A673 (cell line): ENCODE measurements around the gene RCHY1. TPM values are rescaled to one million over a fixed set of nuclear protein-coding genes. Genes with fewer than 3 reads are reported as not detected.

Experiments
- BruUV-seq: library from RNA; stranded (reverse); fragments of 400-500 nt; replicated peaks from 2 replicates; lab custom pipeline; 2021; lab: Mats Ljungman, UMichigan
- CTCF ChIA-PET: fragments of 300-600 bp; sonication (Branson Sonifier 250); formaldehyde crosslinking; loops from one replicate; lab custom pipeline; 2022; ENCODE audit warnings: antibody characterized with exemption; lab: Charles Lee
- POLR2A ChIA-PET: fragments of 300-600 bp; sonication (Branson Sonifier 250); formaldehyde crosslinking; loops from one replicate; lab custom pipeline; 2022; ENCODE audit warnings: antibody characterized with exemption; ENCODE audit not compliant: low non-redundant PET; lab: Charles Lee
- DNase-seq: peaks from one replicate; pipeline ENCODE4 v3.0.0-alpha.2; 2015; ENCODE audit warnings: low spot score
- H3K27ac ChIP-seq: fragments of 200-600 bp; sonication (generic); 2 replicates; pipeline ENCODE4 v1.5.1; 2016; ENCODE audit warnings: mixed run types, low read depth, mild to moderate bottlenecking, mixed read lengths, antibody characterized with exemption, low read length; ENCODE audit not compliant: poor library complexity, severe bottlenecking
- H3K27me3 ChIP-seq: fragments of 200-600 bp; sonication (generic); replicated peaks from 2 replicates; pipeline ENCODE4 v1.6.1; 2017; ENCODE audit warnings: mixed run types, low read depth, mild to moderate bottlenecking, mixed read lengths, antibody characterized with exemption, low read length; ENCODE audit not compliant: insufficient read depth, poor library complexity
- H3K36me3 ChIP-seq: fragments of 200-600 bp; sonication (generic); 2 replicates; pipeline ENCODE4 v1.6.1; 2016; ENCODE audit warnings: mixed run types, mild to moderate bottlenecking, mixed read lengths, antibody characterized with exemption, low read length; ENCODE audit not compliant: insufficient read depth, poor library complexity, severe bottlenecking
- H3K4me1 ChIP-seq: fragments of 200-600 bp; sonication (generic); 2 replicates; pipeline ENCODE4 v1.6.1; 2017; ENCODE audit warnings: mixed run types, mild to moderate bottlenecking, mixed read lengths, antibody characterized with exemption, low read length; ENCODE audit not compliant: insufficient read depth, poor library complexity, severe bottlenecking
- H3K4me3 ChIP-seq: fragments of 200-600 bp; sonication (generic); 2 replicates; pipeline ENCODE4 v1.5.1; 2016; ENCODE audit warnings: low read depth, mixed run types, mild to moderate bottlenecking, mixed read lengths, low read length; ENCODE audit not compliant: poor library complexity, severe bottlenecking
- H3K9me3 ChIP-seq: fragments of 200-600 bp; sonication (generic); 2 replicates; pipeline ENCODE4 v1.6.1; 2016; ENCODE audit warnings: mixed run types, low read depth, mild to moderate bottlenecking, mixed read lengths, antibody characterized with exemption, low read length; ENCODE audit not compliant: poor library complexity, severe bottlenecking
- EZH2 ChIP-seq: fragments of 200-600 bp; sonication (generic); IDR thresholded peaks from 2 replicates; pipeline ENCODE4 v1.6.1; 2017; ENCODE audit warnings: borderline replicate concordance, low read depth, mild to moderate bottlenecking, mixed read lengths, antibody characterized with exemption, low read length; ENCODE audit not compliant: poor library complexity, severe bottlenecking
- intact Hi-C: fragments of 100-400 bp; cut with micrococcal nuclease; formaldehyde crosslinking; loops from one replicate; pipeline ENCODE4 v1.10.0; 2022; ENCODE audit not compliant: unreplicated experiment
- total RNA-seq: library from RNA; stranded (reverse); gene quantifications from 2 replicates; pipeline ENCODE4 v1.2.3, GENCODE V29; 2021
- TF ChIP-seq, protein P1 (sequence below): fragments of 300-800, 200-600 bp; sonication (generic); conservative IDR thresholded peaks from 2 replicates; pipeline ENCODE4 v1.5.1; 2017; ENCODE audit warnings: low read depth, mild to moderate bottlenecking, antibody characterized with exemption, low read length, moderate library complexity, mixed read lengths

Gene RCHY1
- total RNA-seq, 1 experiment from 2014 or later: 36.0 TPM

DNA sequence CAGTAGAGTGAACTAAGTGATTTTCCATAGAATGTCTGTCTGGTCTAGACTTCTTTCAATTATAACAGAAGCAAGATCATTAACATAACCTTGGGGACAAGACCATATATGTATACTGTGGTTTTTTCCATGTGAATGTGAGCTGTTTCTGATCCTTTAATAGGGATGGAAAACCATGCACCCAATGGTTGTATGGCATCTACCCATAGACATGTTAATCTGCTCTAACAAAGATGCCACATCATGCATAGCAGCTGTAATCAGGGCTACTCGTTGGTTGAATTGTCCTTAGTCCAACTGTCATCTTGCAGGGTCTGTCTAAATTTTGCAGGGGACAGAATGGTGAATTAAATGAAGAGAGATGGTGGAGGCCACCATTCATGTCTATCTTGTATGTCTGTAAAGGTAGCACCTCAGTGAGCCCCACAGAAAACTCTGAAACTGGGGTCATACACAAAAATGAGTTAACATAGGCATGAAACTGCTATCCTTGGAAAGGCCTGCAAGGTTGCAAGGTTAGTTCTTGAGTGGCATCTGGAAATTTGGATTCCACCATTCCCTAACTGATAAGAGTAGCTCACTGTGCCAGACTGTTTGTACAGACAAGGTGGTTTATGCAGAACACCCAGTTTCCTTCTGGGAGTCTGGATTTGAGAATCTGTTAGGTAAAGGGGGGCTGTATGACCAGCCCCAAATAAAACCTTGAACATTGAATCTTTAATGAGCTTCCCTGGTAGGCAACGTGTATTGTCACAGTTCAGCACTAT, 16.5 kb upstream of the RCHY1 start:
- Histone ChIP-seq H3K4me1 (no peaks in the 10 kb centered on the region), H3K27ac (no peak overlapping the region), H3K27me3 (no peaks in the 10 kb centered on the region), H3K36me3 (peaks cover 4% of the 10 kb centered on the region), H3K4me3 (no peak overlapping the region), H3K9me3 (no peaks in the 10 kb centered on the region)
- ChIA-PET POLR2A (no interaction called here), CTCF (interaction anchor here (0.5 kb wide), 1 partner anchor 317 kb away, joined by 5 read pairs; no protein-coding TSS in a partner anchor)
- TF ChIP-seq, protein P1, sequence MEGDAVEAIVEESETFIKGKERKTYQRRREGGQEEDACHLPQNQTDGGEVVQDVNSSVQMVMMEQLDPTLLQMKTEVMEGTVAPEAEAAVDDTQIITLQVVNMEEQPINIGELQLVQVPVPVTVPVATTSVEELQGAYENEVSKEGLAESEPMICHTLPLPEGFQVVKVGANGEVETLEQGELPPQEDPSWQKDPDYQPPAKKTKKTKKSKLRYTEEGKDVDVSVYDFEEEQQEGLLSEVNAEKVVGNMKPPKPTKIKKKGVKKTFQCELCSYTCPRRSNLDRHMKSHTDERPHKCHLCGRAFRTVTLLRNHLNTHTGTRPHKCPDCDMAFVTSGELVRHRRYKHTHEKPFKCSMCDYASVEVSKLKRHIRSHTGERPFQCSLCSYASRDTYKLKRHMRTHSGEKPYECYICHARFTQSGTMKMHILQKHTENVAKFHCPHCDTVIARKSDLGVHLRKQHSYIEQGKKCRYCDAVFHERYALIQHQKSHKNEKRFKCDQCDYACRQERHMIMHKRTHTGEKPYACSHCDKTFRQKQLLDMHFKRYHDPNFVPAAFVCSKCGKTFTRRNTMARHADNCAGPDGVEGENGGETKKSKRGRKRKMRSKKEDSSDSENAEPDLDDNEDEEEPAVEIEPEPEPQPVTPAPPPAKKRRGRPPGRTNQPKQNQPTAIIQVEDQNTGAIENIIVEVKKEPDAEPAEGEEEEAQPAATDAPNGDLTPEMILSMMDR: no peak
- no peak for TF ChIP-seq EZH2
- no TSS peak for BruUV-seq
- intact Hi-C loops: no loop called here
- DNase-seq: no peak

DNA sequence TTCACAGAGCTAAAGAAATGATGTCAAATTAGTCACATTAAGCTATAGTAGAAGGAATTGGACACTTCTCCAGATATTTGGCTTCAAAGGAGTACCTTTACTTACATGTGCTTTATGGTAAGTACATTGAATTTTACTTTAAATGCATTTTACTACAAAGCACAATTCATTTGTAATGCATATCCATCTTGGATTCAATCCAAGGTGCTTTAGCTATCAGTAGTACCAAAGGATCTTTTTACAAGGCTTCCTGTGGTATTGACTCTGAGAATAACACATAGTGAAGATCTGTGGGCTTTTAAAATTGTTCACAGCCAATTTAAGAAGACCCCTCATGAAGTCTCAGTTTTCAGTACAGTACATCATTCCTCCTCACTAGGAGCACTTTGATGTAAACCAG, 13.3 kb upstream of the RCHY1 start:
- Histone ChIP-seq H3K27me3 (no peaks in the 10 kb centered on the region), H3K9me3 (no peaks in the 10 kb centered on the region), H3K4me3 (no peak overlapping the region), H3K27ac (no peak overlapping the region), H3K36me3 (peaks cover 4% of the 10 kb centered on the region), H3K4me1 (no peaks in the 10 kb centered on the region)
- intact Hi-C loops: no loop called here
- no peak for DNase-seq
- BruUV-seq: no TSS peak
- POLR2A ChIA-PET: no interaction called here
- TF ChIP-seq, protein P1: no peak
- no peak for TF ChIP-seq EZH2
- CTCF ChIA-PET: no interaction called here

DNA sequence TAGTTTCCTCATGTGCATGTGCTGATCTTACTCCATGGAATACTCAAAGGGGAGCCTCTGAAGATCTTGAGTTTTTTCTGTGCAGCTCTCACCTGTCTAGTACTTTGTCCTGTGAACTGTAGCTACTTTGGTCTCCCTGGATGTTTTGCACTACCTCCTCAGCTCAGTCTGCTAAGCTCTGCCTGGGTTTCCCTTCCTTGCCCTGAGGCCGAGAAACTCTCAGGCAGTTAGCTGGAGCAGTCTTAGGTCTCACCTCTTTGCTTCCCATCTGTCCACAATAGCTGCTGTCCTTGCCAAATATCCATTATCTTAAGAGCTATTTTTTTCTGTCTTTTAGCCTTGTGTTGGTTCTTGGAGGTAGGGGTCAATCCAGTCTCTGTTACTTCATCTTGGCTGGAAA, 11.7 kb upstream of the RCHY1 start:
- BruUV-seq: no TSS peak

More for the DNA sequence above, 11.7 kb upstream of the RCHY1 start:
- Histone ChIP-seq H3K4me3 (no peak overlapping the region), H3K27me3 (no peaks in the 10 kb centered on the region), H3K4me1 (no peaks in the 10 kb centered on the region), H3K27ac (peak overlapping the region; percentile 16), H3K36me3 (peaks cover 4% of the 10 kb centered on the region), H3K9me3 (no peaks in the 10 kb centered on the region)
- DNase-seq: no peak
- ChIA-PET CTCF (no interaction called here), POLR2A (no interaction called here)
- TF ChIP-seq, protein P1: no peak
- TF ChIP-seq EZH2: no peak
- intact Hi-C loops: no loop called here
